Astrocyte of the cerebellum (primary cell): Measurements from ENCODE around the gene PRTFDC1.
A peak's percentile ranks its signal among the peaks of the same experiment; 100 is the strongest.

Source experiments
- DNase-seq: peaks from one replicate; pipeline ENCODE4 v3.0.0-alpha.2; 2011; ENCODE audit warnings: low read depth
- H3K4me3 ChIP-seq: 2 replicates; pipeline ENCODE4 v1.5.1; 2011; ENCODE audit warnings: mild to moderate bottlenecking, low read depth, low read length, moderate library complexity
- CTCF ChIP-seq: IDR thresholded peaks from 2 replicates; pipeline ENCODE4 v1.5.1; 2012; ENCODE audit warnings: low read length, low read depth, moderate library complexity, mild to moderate bottlenecking; ENCODE audit errors: missing control alignments
- in situ Hi-C: cut with HindIII; loops from 2 replicates; pipeline ENCODE4 v1.10.0; 2017; ENCODE audit warnings: low sequenced_read_pairs

PRTFDC1 gene

DNA sequence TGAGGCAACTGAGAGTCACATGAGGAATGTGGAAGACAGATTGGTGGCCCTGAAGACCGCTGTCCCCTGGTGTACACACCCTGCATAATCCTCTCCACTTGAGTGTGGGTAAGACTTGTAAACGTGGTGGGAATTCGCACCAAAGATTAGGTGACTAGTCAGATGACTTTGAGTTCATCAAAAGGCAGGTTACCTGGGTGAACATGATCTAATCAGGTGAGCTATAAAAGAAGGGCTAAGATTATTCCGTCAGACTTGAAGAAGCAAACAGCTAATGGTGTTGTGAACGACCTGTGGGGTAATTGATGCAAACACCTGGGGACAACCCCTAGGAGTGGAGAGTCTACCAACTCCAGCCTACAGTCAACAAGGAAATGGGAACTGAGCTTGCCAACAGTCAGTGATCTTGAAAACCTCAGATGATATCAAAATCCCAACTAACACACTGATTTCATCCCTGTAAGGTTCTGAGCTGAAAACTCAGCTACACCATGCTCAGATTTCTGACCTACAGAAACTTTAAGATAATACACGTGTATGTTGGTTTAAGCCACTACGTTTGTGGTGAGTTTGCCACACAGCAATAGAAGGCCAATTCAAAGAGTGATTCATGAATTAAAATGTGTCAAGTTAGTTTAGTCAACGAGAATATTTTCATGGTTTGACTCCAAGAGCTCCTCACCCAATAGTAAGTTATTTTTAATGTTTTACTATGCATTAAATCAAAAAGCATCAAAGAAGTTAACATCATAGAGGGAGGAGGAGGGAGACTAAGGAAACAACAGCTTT lies 16.7 kb downstream of the PRTFDC1 start:
- H3K4me3 ChIP-seq, result no peak overlapping the region
- DNase-seq, result no peak
- no peak for TF ChIP-seq CTCF
- in situ Hi-C loops, result no loop called here

- no peak for TF ChIP-seq CTCF
- H3K4me3 ChIP-seq, result no peak overlapping the region
- in situ Hi-C loops, result no loop called here
- no peak for DNase-seq
Observed at GRCh38 chr10:24931236-24931635, 21.2 kb downstream of the PRTFDC1 start.

- H3K4me3 ChIP-seq, result no peak overlapping the region
- no peak for DNase-seq
- in situ Hi-C loops, result no loop called here
- no peak for TF ChIP-seq CTCF
Observed at GRCh38 chr10:24930427-24930826, 22.0 kb downstream of the PRTFDC1 start.

- DNase-seq, result no peak
- in situ Hi-C loops, result no loop called here
Observed at GRCh38 chr10:24929904-24930303, 22.5 kb downstream of the PRTFDC1 start.

GRCh38 chr10:24929056-24929544 lies 23.3 kb downstream of the PRTFDC1 start:
- TF ChIP-seq CTCF, result no peak
- in situ Hi-C loops, result no loop called here
- H3K4me3 ChIP-seq, result no peak overlapping the region
- peak; percentile 97 for DNase-seq

More at GRCh38 chr10:24929904-24930303, 22.5 kb downstream of the PRTFDC1 start:
- TF ChIP-seq CTCF, result no peak
- H3K4me3 ChIP-seq, result no peak overlapping the region

DNA sequence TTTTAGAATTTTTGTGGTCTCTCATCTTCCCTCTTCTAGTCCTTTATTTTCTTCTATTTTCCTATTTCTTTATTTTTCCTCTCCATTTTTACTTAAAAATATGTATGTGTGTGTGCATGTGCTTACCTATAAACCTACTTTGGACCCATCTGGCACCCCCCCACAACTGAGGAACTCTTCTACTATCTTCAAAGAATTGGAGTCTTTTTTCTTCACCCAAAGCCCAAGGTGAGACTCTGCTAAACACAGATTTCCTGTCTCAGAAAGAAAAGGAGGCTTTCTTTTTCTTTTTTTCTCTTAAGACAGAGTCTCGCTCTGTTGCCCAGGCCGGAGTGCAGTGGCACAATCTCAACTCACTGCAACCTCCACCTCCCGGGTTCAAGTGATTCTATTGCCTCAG lies 24.2 kb downstream of the PRTFDC1 start:
- DNase-seq, result no peak
- H3K4me3 ChIP-seq, result no peak overlapping the region
- in situ Hi-C loops, result no loop called here
- no peak for TF ChIP-seq CTCF
